OCI-LY1 (cell line): ENCODE data around the gene TSC22D1.

ENCODE experiments used
- CTCF ChIP-seq: fragments of 200-600 bp; sonication (generic), shearing (Covaris generic); IDR thresholded peaks from 2 replicates; pipeline ENCODE4 v1.5.1; 2017; ENCODE audit warnings: mild to moderate bottlenecking, antibody characterized with exemption, low read length, moderate library complexity, mixed read lengths
- EZH2 ChIP-seq: fragments of 200-600 bp; sonication (generic), shearing (Covaris generic); IDR thresholded peaks from 2 replicates; pipeline ENCODE4 v1.8.0; 2017; ENCODE audit warnings: borderline replicate concordance, mixed run types, mild to moderate bottlenecking, antibody characterized with exemption, low read length, moderate library complexity, mixed read lengths

GRCh38 chr13:44573790-44574465 lies 2.2 kb downstream of the TSC22D1 start:
- TF ChIP-seq CTCF = peak; percentile 31
- TF ChIP-seq EZH2 = no peak
